SK-N-SH treated with all-trans-retinoic acid at 6 μM for 48 hours (cell line): ENCODE data around the gene ARL14.

Source experiments
- ATAC-seq: fragments of 200-7000 bp; cut with Tn5 transposase; 3 replicates; pipeline ENCODE4 v1.9.1; 2020; ENCODE audit warnings: mild to moderate bottlenecking, moderate library complexity
- ARNTL ChIP-seq: fragments of 450-650 bp; formaldehyde crosslinking; IDR thresholded peaks from 2 replicates; pipeline ENCODE4 v1.5.0; 2020; ENCODE audit warnings: low read depth, mild to moderate bottlenecking, moderate library complexity, borderline replicate concordance
- BACH2 ChIP-seq: fragments of 250-450 bp; sonication (Bioruptor Pico); IDR thresholded peaks from 2 replicates; pipeline ENCODE4 v1.9.0; 2021; ENCODE audit warnings: mild to moderate bottlenecking, borderline replicate concordance
- CSDC2 ChIP-seq: fragments of 250-450 bp; sonication (Bioruptor Pico); IDR thresholded peaks from 2 replicates; pipeline ENCODE4 v1.5.0; 2020; ENCODE audit warnings: mild to moderate bottlenecking, moderate library complexity
- ESRRG ChIP-seq: fragments of 250-450 bp; sonication (Bioruptor Pico); IDR thresholded peaks from 2 replicates; pipeline ENCODE4 v1.6.1; 2021; ENCODE audit warnings: mild to moderate bottlenecking
- GLIS3 ChIP-seq: fragments of 250-450 bp; sonication (Bioruptor Pico); IDR thresholded peaks from 2 replicates; pipeline ENCODE4 v1.5.0; 2020; ENCODE audit warnings: mild to moderate bottlenecking, moderate library complexity
- ISL1 ChIP-seq: fragments of 250-450 bp; sonication (Bioruptor Pico); IDR thresholded peaks from 2 replicates; pipeline ENCODE4 v2.1.2; 2022; ENCODE audit warnings: mild to moderate bottlenecking, moderate library complexity
- OSR1 ChIP-seq: fragments of 250-450 bp; sonication (Bioruptor Pico); IDR thresholded peaks from 2 replicates; pipeline ENCODE4 v1.8.0; 2022; ENCODE audit warnings: moderate library complexity, mild to moderate bottlenecking, inconsistent platforms
- PATZ1 ChIP-seq: fragments of 250-450 bp; sonication (Bioruptor Pico); IDR thresholded peaks from 2 replicates; pipeline ENCODE4 v1.8.0; 2020; ENCODE audit warnings: mild to moderate bottlenecking, moderate library complexity, borderline replicate concordance
- PPARA ChIP-seq: fragments of 250-450 bp; sonication (Bioruptor Pico); IDR thresholded peaks from 2 replicates; pipeline ENCODE4 v1.5.0; 2020; ENCODE audit warnings: mild to moderate bottlenecking, borderline replicate concordance
- RARB ChIP-seq: fragments of 250-450 bp; sonication (Bioruptor Pico); IDR thresholded peaks from 2 replicates; pipeline ENCODE4 v1.8.0; 2021; ENCODE audit warnings: mild to moderate bottlenecking, moderate library complexity
- SNAI2 ChIP-seq: fragments of 250-450 bp; sonication (Bioruptor Pico); IDR thresholded peaks from 2 replicates; pipeline ENCODE4 v1.5.0; 2020; ENCODE audit warnings: mild to moderate bottlenecking, moderate library complexity
- TCF4 ChIP-seq: fragments of 250-450 bp; sonication (Bioruptor Pico); IDR thresholded peaks from 2 replicates; pipeline ENCODE4 v1.8.0; 2021; ENCODE audit warnings: mild to moderate bottlenecking, moderate library complexity, borderline replicate concordance
- TOX ChIP-seq: fragments of 250-450 bp; sonication (Bioruptor Pico); IDR thresholded peaks from 2 replicates; pipeline ENCODE4 v1.8.0; 2021; ENCODE audit warnings: mild to moderate bottlenecking, moderate library complexity, borderline replicate concordance
- TSHZ2 ChIP-seq: fragments of 250-450 bp; sonication (Bioruptor Pico); IDR thresholded peaks from 2 replicates; pipeline ENCODE4 v1.5.0; 2020; ENCODE audit warnings: mild to moderate bottlenecking, moderate library complexity
- ZC3H10 ChIP-seq: fragments of 250-450 bp; sonication (Bioruptor Pico); IDR thresholded peaks from 2 replicates; pipeline ENCODE4 v1.5.1; 2021; ENCODE audit warnings: mild to moderate bottlenecking, moderate library complexity
- ZFP3 ChIP-seq: fragments of 250-450 bp; sonication (Bioruptor Pico); IDR thresholded peaks from 2 replicates; pipeline ENCODE4 v1.5.0; 2020; ENCODE audit warnings: mild to moderate bottlenecking, moderate library complexity
- ZFP30 ChIP-seq: fragments of 450-650 bp; formaldehyde crosslinking; IDR thresholded peaks from 2 replicates; pipeline ENCODE4 v1.5.0; 2022; ENCODE audit warnings: mild to moderate bottlenecking, moderate library complexity
- ZNF565 ChIP-seq: fragments of 450-650 bp; formaldehyde crosslinking; conservative IDR thresholded peaks from 2 replicates; pipeline ENCODE4 v1.5.0; 2020; ENCODE audit warnings: low read depth, mild to moderate bottlenecking, moderate library complexity
- ZNF70 ChIP-seq: fragments of 450-650 bp; formaldehyde crosslinking; IDR thresholded peaks from 2 replicates; pipeline ENCODE4 v1.5.0; 2020; ENCODE audit warnings: mild to moderate bottlenecking, moderate library complexity
- ZNF8 ChIP-seq: fragments of 450-650 bp; formaldehyde crosslinking; IDR thresholded peaks from 2 replicates; pipeline ENCODE4 v1.5.0; 2020; ENCODE audit warnings: mild to moderate bottlenecking, moderate library complexity
- TF ChIP-seq, protein P1 (sequence below): fragments of 250-450 bp; sonication (Bioruptor Pico); IDR thresholded peaks from 2 replicates; pipeline ENCODE4 v1.5.1; 2021; ENCODE audit warnings: mild to moderate bottlenecking, moderate library complexity
- TF ChIP-seq, protein P2 (sequence below): fragments of 250-450 bp; sonication (Bioruptor Pico); IDR thresholded peaks from 2 replicates; pipeline ENCODE4 v1.8.0; 2021; ENCODE audit warnings: low read depth, mild to moderate bottlenecking, moderate library complexity, borderline replicate concordance

ARL14 gene

DNA sequence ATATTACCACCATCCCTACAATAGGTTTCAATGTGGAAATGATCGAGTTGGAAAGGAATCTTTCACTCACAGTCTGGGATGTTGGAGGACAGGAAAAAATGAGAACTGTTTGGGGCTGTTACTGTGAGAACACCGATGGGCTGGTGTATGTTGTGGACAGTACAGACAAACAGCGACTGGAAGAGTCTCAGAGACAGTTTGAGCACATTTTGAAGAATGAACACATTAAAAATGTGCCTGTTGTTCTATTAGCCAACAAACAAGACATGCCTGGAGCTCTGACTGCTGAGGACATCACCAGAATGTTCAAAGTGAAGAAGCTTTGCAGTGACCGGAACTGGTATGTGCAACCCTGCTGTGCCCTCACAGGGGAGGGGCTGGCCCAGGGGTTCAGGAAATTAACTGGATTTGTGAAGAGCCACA lies 510 bp downstream of the ARL14 start:
- no peak for ATAC-seq
- no peak for TF ChIP-seq ZFP3
- TF ChIP-seq, protein P1, sequence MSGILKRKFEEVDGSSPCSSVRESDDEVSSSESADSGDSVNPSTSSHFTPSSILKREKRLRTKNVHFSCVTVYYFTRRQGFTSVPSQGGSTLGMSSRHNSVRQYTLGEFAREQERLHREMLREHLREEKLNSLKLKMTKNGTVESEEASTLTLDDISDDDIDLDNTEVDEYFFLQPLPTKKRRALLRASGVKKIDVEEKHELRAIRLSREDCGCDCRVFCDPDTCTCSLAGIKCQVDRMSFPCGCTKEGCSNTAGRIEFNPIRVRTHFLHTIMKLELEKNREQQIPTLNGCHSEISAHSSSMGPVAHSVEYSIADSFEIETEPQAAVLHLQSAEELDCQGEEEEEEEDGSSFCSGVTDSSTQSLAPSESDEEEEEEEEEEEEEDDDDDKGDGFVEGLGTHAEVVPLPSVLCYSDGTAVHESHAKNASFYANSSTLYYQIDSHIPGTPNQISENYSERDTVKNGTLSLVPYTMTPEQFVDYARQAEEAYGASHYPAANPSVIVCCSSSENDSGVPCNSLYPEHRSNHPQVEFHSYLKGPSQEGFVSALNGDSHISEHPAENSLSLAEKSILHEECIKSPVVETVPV, result no peak
- no peak for TF ChIP-seq BACH2 (CRISPR knock-in tag)
- no peak for TF ChIP-seq ZNF70
- TF ChIP-seq PATZ1 (CRISPR knock-in tag), result no peak
- no peak for TF ChIP-seq GLIS3 (CRISPR knock-in tag)
- TF ChIP-seq, protein P2, sequence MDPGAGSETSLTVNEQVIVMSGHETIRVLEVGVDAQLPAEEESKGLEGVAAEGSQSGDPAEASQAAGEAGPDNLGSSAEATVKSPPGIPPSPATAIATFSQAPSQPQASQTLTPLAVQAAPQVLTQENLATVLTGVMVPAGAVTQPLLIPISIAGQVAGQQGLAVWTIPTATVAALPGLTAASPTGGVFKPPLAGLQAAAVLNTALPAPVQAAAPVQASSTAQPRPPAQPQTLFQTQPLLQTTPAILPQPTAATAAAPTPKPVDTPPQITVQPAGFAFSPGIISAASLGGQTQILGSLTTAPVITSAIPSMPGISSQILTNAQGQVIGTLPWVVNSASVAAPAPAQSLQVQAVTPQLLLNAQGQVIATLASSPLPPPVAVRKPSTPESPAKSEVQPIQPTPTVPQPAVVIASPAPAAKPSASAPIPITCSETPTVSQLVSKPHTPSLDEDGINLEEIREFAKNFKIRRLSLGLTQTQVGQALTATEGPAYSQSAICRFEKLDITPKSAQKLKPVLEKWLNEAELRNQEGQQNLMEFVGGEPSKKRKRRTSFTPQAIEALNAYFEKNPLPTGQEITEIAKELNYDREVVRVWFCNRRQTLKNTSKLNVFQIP, result no peak
- no peak for TF ChIP-seq ZFP30
- no peak for TF ChIP-seq SNAI2 (CRISPR knock-in tag)
- no peak for TF ChIP-seq TSHZ2 (CRISPR knock-in tag)
- no peak for TF ChIP-seq ZNF8 (CRISPR knock-in tag)
- TF ChIP-seq ESRRG, result no peak
- no peak for TF ChIP-seq OSR1 (CRISPR knock-in tag)

DNA sequence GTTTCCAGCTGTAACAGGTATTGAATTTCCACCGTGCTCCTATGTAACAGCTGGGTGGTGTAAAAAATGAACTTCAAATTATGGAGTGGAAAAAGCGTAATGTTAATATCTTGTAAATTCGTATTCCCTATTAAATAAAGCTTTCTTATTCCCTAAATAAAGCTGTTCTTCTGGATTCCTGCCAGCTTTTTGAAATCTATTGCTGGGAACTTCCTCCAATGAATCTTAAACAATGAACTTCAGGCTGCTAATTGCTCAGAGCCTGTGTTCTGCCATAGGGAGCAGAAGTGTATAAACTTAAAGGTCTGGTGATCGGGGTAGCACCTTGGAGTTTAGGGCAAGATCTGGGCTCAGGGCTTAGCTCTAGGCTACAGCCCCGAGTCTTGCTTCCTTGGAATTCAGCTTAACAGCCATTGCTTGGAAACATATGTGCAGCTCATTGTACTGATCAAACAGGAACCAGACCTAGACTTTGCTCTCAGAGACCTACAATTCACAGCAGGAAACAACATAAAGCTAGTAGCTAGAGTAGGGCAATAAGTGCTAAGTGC lies 1.4 kb downstream of the ARL14 start:
- no peak for ATAC-seq
- no peak for TF ChIP-seq ZNF70
- TF ChIP-seq RARB, result no peak
- TF ChIP-seq ISL1 (CRISPR knock-in tag), result no peak
- no peak for TF ChIP-seq TSHZ2 (CRISPR knock-in tag)
- TF ChIP-seq TCF4 (CRISPR knock-in tag), result no peak
- TF ChIP-seq OSR1 (CRISPR knock-in tag), result no peak
- TF ChIP-seq, protein P1, result no peak

DNA sequence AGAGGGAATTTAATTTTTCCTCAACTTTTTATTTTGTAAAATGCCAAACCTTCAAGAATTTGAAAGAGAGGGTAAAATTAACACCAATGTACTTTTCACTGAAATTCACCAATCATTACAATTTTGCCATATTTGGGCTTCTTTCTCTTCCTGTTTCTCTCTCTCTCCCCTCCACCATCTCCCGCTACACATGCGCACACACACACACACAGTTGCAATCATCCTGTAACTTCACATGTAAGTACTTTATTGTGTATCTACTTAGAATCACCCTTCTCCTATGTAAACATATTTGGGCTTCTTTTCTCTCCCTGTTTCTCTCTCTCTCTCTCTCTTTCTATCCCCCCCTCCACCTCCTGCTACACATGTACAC lies 7.4 kb downstream of the ARL14 start:
- ATAC-seq, result no peak
- TF ChIP-seq OSR1 (CRISPR knock-in tag) (no peak), ZNF565 (CRISPR knock-in tag) (no peak), PATZ1 (CRISPR knock-in tag) (no peak), TCF4 (CRISPR knock-in tag) (no peak), BACH2 (CRISPR knock-in tag) (no peak), ZFP30 (no peak), ARNTL (CRISPR knock-in tag) (no peak), PPARA (CRISPR knock-in tag) (no peak), CSDC2 (no peak), ISL1 (CRISPR knock-in tag) (no peak), ZNF70 (no peak), TOX (CRISPR knock-in tag) (no peak), ZFP3 (no peak), RARB (no peak), ZC3H10 (CRISPR knock-in tag) (no peak), ZNF8 (CRISPR knock-in tag) (no peak)
- TF ChIP-seq, protein P1, result no peak
